GM19025 (cell line): ENCODE results near the gene TMEM131.
A peak's percentile ranks its signal among the peaks of the same experiment; 100 is the strongest.

ENCODE experiments used
- ATAC-seq: cut with Tn5 transposase; IDR thresholded peaks from one replicate; pipeline ENCODE4 v1.9.1; 2021; ENCODE audit warnings: mild to moderate bottlenecking, low read depth, moderate library complexity; ENCODE audit not compliant: unreplicated experiment

The TMEM131 gene

DNA sequence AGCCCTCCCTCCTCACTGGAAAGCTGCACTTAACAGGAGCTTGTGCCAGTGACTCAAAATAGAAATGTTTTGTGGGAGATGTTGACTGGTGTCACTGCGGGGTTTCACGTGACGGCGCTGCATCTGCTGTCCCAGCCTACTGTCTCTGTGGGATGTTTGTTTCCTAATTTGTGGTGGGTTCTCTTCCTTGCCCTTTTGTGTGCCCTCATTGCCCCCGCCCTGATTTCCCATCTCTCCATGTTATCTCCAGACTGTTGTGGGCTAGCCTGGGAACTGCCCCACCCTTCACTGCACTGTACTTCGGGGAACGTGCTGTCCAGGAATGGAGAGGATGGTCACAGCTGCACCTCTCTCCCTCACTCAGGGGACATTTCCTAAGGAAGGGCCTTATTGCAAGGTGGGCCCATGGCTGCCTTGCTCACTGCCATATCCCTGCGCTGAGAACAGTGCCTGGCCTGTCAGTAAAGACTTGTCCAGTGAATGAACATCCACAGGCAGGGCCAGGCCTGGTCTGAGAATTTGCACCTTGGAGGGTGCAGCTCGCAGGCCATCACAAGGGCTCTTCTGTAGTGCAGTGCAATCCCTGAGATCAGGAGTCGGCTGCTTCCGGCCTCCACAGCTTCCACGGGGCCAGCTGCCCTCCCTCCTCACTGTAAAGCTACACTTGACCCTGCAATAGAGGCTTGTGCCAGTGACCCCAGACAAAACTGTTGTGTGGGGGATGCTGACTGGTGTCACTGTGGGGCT lies 264.3 kb downstream of the TMEM131 start:
- ATAC-seq, result no peak

DNA sequence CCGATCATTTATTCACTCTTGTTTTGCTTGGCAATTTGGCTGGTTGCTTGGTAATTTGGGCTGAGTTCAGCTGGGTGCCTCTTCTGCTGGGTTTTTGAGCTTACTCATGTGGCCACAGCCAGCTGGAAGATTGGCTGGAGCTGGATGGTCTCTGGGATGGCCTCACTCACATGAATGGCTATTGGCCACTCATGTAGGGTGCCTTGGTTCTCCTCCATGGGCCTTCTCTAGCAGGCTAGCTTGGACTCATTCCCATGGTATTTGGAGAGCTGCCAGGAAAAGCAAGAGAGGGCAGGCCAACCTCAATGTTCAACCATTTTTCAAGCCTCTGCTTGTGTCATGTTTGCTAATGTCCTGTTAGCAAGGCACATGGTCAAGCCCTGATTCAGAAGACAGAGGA lies 265.5 kb downstream of the TMEM131 start:
- no peak for ATAC-seq

DNA sequence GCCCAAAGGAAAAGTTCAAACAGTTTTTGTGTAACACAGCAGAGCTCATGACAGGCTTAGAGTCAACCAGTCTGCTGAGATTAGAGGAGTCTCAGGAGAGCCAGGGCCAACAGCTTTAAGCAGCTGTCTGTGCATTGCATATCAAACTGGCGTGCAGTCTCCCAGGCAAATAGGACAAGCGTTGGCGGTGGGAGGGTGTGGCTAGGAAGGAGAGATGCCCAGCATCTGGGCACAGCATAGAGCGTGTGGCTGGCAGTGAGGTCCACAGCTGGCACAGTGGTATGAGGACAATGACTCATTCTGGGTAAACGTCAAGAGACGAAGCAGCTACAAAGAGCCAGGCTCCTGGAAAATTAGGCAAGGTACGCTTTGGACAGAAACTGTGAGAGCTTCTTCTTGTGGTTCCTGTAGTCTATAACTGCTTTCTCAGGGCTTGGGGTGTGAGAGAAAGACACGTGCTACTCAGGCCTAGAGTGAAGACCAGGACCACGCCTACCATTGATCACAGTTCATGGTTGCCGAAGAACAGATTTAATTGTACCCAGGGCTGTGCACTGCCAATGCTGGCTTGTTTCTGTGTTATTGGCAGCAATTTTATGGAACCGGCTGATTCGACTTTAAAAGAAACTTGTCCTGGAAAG lies 267.5 kb downstream of the TMEM131 start:
- ATAC-seq, result no peak

DNA sequence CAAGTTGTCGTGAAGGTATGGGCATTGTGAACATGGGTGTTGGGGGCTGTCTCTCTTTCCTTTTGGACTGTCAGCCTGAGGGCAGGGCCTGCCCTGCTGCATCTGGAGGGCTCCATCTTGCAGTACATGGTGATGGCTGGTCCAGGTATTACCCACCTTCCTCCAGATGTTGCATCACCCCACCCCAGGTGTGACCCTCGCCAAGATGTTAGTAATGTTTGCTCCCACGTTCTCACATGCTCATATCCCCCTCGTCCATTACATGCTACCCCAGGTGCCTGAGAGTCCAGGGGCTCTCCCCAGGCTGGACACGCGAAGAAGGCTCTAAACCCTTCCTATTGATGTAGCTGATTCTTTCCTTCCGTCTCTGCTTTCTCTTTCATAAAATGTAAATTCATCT lies 268.5 kb downstream of the TMEM131 start:
- ATAC-seq, result no peak

DNA sequence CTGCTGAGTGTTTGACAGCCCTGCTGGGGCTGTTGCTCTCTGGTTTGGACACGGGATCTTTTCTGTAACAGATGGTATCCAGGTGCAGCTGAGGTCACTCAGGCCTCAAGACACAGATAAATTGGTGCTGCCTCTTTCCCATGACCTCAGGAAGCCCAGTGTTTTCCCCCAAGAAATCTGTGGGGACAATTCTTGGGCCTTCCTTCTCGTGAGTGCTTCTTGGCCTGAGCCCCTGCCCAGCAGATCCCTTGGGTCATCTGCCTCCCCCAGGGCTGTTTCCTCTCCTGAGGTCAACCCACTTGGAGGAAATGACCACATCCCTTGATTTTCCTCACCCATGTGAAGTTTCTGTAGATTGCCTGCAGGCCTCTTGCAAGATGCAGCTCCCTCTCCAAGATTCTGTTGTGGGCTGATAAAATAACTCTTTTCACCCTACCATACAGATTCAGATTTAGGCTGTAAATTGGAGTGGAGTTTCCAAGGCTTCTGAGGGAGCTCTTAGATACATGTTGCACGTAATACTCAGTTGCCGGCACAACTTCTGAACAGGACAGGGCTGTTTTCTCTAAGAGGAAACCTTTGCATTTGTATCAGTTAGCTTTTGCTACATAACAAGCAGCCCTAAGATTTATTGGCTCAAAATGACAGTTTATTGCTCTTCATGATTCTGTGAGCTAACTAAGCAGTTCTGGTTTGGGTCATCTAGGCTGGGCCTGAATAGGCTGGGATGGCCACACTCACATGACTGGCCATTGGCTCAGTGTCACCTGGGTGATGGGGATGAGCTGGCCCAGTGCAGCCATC lies 269.3 kb downstream of the TMEM131 start:
- ATAC-seq, result no peak

DNA sequence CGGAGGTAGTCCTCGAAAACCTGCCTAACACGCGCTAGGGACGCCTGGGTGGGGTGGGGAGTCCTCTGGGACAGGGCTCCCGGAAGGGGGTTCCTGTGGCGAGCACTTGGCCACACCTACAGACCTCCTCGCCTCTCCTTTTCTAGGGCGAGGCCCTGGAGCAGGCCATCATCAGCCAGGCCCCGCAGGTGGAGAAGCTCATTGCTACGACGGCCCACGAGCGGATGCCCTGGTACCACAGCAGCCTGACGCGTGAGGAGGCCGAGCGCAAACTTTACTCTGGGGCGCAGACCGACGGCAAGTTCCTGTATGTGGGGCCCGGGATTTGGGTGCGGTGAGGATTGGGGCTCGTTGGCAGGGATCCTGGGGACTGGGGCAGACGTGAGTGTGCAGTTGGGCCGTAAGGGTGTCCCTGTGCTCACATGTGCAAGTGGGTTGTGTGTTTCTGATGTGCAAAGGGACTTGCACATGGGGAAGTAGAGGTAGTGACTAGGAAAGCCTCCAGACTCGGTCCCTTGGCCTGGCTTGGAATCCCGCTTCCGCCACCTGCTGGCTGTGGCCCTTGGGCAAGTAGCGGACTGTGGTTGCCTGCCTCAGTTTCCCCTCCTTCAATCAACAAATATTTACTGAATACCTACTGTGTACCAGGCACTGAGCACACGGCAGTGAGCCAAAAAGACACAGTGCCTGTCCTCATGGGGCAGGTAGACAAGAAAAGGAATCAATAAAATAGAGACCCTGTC lies 270.6 kb downstream of the TMEM131 start:
- no peak for ATAC-seq

DNA sequence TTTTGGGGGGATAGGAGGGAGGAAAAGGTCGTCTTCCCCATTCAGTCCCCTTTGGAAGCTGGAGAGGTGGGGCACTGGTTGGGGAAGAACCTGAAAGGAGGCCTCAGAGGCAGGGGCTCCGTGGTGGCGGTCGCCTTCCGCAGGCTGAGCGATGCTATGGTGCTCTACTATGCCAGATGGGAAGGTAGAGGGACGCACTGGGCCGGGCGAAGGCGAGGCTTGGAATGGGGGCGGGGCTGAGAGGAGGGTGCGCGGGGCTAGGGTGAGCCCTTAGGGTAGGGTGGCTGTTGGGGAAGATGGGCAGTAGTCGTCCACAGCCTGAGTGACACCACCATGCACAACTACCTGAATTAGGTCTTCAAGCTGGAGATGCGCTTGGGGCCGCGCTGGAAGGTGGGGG lies 271.2 kb downstream of the TMEM131 start:
- no peak for ATAC-seq

DNA sequence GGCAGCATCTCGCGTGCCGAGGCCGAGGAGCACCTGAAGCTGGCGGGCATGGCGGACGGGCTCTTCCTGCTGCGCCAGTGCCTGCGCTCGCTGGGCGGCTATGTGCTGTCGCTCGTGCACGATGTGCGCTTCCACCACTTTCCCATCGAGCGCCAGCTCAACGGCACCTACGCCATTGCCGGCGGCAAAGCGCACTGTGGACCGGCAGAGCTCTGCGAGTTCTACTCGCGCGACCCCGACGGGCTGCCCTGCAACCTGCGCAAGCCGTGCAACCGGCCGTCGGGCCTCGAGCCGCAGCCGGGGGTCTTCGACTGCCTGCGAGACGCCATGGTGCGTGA lies 271.7 kb downstream of the TMEM131 start:
- no peak for ATAC-seq

DNA sequence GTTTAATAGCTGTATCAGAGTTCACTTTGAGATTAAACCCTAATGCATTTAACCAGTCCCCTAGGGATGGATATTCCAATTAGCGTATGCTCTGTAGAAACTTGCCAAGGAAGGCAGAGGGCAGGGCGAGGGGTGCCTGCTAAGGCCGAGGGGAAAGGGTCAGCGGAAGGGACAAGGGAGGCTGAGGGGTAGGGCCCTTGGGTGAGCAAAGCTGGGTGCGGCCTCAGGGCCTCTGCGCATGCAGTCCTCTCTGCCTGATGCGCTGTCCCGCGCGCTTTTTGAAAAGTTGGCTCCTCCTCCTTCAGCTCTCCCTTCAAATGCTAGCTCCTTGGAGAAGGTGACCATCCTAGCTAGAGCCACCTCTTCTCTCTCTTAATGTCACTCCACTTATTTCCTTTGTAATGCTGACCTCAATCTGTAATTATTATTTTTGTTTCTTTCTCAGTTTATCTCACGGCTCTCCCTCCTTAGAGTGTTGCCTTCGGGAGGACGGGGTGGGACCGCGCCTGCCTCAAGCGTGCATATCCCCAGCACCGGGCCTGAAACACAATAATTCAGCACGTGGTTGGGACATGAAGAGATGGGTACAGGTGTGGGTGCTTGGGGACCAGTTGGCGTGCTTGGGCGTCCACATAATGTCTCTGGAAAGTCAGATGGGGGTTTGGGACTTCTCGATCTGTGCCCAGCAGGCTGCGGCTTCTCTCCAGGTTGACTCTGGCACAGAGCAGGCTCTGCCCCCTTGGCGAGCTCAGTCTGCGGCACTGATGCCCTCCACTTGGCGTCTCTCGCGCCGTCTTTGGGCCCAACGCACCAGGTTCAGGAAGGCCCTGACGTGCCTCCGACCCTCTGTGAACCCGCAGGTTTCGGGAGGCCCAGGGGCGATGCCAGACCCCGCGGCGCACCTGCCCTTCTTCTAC lies 272.3 kb downstream of the TMEM131 start:
- ATAC-seq, result no peak

DNA sequence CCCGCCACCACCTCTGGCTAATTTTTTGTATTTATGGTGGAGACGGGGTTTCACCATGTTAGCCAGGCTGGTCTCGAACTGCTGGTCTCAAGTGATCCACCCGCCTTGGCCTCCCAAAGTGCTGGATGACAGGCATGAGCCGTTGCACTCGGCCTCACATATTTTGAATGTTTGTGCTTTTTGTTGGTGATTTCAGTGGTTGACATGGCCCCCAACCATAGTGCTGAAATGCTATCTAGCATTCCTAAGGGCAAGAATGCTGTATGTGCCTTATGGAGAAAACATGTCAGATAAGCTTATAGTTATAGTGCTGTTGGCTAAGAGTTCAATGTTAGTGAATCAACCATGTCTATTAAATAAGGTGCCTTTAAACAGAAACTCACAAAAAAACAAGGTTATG lies 273.5 kb downstream of the TMEM131 start:
- ATAC-seq, result no peak

DNA sequence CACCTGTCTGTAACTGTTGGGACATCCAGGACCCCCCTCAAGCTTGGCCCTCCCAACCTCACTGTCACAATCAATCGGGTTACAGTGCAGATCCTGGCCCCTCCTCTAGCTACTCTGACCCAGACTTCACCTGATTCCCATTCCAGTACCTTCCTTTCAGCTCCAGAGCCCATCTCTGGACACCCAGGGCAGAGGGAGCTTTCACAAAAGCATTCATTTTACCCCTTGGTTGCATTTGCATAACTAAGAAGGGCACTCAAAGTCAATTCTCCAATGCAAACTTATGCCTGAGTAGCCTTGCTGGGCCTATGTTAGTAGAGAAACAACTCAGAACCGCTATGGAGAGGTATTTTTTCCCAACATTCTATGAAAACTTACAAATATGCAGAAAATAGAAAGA lies 275.0 kb downstream of the TMEM131 start:
- no peak for ATAC-seq

DNA sequence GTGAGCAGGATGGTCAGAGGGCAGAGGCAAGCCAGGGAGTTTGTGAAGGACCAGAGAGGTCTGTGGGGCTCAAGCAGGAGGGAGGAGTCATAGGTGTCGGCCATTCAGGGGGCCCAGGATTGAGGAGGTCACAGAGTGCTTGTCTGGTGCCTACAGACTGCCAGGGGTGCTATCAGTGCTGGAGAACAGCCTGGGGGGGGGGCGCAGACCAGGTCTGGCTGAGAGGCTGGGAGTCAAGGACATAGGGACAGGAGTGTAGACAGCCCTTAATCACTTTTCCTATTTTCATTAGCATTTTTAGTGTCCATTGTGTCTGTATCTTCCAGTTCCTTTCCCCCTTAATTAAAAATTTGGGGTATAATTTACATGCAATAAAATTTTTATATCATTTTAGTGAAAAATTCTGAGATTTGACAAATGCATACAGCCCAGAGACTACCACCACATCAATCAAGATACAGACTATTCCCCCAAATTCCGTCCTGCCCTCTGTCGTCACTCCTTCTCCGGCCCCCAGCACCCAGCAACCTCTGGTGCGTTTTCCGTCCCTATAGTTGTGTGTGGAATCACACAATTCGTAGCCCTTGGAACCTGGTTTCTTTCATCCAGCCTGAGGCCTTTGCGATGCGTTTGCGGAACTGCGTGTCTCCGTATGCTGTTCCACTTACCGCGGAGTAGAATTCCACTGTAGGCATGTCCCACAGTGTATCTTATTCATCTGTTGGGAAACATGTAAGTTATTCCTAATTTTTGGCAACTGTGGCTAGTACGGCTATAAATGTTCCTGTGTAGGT lies 276.2 kb downstream of the TMEM131 start:
- ATAC-seq, result no peak

DNA sequence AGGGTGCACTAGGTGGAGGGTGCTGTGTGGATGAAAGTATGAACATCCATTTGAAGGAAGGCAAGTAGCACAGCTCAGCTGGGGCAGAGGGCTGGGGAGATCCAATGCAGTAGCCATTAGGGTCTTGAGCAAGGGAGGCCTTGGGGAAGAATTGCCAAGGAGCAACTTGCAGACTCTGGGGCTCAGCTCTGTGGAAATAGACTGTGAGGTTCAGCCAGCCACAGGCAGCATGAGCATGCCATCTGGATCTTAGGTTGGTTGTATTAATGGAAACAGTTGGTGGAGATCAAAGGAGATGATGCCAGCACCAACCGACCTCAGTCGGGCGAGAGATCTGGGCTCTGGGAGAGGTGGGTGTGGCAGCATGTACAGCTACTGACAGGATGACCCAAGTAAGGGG lies 276.8 kb downstream of the TMEM131 start:
- ATAC-seq, result no peak

DNA sequence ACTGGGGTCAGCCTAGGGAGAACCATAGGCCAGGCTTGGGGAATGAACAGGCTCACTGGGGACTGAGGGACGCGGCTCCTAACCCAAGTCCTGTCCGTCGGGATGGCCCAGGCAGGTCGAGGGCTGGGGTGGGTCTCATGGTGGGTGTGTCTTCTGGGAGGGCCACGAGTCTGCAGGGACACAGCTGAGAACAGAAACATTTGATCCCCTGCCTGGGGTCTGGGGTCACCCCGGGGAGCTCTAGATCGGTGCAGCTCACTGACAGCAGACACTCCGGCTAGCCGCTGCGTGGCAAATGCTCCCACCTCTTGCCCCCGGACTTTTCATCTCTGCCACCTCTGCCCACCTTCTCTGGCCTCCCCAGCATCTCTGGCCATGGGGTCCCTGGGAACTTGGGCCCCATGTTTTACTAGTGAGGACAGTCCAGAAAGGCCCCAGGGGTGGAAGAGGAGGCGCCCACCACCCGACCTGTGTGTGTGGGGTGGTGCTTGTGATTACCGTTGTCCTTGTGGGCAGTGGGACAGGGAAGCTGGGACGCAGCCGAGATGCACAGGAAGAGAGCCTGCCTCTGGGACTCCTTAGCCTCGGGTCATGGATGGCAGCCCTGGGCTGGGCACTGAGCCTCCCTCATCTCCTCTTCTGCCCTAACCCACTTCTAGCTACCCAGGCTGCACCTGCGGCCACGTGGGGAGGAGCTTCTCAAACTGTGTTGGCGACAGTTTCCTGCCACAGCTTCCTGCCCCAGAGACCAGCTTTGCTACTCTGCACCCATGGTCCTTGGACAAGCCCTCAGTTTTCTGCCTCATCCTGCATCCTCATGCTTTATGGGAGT lies 277.5 kb downstream of the TMEM131 start:
- ATAC-seq, result peak; percentile 71

DNA sequence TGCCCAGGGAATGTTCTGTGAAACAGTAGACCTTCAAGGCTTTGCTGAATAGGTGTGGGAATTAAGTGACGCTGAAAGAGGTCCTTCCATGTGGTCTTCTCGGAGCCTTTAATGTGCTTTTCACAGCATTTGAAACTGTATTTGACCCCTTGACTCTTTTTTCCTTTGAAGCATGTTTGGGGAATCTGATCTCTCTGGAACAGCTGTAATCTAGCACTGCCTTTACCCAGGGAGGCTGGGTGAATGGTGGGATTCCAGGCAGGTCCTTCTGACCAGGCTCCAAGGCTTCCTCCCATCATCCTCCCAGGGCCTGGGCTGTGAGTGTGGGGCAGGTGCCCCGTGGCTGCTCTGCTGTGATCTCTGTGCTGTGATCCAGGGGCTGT lies 278.1 kb downstream of the TMEM131 start:
- ATAC-seq, result no peak

DNA sequence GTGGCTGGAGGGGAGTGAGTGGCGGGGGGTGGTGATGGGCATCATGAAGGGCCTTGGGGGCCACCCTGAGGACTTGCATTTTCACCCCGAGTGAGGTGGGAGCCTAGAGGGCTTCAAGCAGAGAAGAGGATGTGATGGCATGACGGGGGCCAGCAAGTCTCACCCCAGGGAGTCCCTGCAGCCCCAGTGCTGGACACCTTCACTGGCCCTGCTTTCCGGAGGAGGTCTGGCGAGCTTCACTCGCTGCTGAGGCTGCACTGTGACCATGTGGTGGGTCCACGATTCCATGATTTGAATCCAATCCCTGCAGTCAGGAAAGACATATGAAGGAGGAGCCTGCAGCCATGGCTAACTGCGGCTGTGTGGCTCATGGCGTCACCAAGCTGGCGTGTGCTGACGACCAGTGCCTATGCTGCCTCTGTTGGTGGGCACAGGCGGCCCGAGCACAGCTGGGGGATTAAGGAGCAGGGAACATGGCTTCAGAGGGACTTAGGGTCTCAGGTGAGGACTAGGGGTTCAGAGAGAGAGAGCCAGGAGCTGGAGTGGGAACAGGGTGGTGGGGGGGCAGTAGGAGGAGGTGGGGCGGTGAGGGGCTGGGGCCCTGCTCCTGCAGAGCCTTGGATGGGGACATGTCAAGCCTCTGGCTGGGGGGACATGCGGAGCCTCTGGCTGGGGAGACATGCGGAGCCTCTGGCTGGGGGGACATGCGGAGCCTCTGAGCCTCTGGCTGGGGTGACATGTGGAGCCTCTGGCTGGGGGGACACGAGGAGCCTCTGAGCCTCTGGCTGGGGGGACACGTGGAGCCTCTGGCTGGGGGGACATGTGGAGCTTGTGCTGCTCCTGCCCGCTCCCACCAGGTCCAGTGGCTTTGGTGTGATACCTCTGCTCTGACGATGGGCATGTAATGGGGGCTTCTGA lies 278.8 kb downstream of the TMEM131 start:
- no peak for ATAC-seq

DNA sequence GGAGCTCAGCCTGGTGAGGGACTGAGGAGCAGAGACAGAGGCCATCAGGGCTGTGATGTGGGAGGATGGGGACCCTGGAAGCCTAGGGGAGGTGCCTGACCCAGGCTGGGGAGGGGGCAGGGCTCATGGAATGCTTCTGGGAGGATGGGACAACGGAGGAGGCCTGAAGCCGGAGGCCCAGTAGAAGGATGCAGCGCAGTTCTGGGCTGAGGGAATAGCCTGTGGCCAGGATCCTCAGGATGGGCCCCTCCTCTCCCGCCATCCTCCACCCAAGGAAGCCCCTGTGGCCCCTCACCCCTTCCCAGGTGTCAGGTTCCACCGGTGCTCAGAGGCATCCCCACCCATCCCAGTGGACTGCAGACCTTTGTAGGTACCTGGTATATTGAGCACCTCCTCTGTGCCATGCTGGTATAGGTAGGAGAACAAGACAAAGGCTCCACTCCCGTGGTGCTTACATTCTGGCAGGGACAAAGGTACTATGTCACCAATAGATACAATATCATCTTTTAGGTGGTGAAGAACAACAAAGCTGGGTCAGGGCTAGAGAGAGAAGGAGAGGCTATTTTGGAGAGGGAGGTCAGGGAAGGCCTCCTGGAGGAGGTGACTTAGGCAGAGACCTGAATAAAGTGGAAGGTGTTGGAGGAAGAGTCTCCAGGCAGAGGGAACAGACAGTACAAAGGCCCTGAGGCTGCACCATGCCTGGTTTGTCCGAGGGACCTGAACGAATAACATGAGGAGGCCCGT lies 279.6 kb downstream of the TMEM131 start:
- no peak for ATAC-seq
